ENCODE data around the gene SLFN14. TPM values are rescaled to one million over a fixed set of nuclear protein-coding genes. Genes with fewer than 3 reads are reported as not detected.

The SLFN14 gene
- total RNA-seq, 1 experiment from 2014 or later: not detected

- H3K27ac ChIP-seq (ENCODE audit: low read length): no peak overlapping the region
- no peaks in the 10 kb centered on the region for H3K4me1 ChIP-seq (ENCODE audit: control insufficient read depth, insufficient read depth, low read length)
- no peak overlapping the region for H3K4me3 ChIP-seq (ENCODE audit: low read depth in 2 of 2, low read length in 2 of 2)
- no peaks in the 10 kb centered on the region for H3K36me3 ChIP-seq (ENCODE audit: control insufficient read depth, insufficient read depth, low read length)
- BruUV-seq (replicated peaks): no TSS peak
- ChIA-PET POLR2A (no interaction called here), CTCF (no interaction called here)
- H3K27me3 ChIP-seq (ENCODE audit: control insufficient read depth, insufficient read depth, low read length): peaks cover 4% of the 10 kb centered on the region; the same call in 1 of the 2 replicates
- DNase-seq (ENCODE audit: low read depth, low spot score) (no peak), ATAC-seq (no peak)
- in situ Hi-C loops (cut with HindIII; ENCODE audit: low pct_unique_long_range_greater_than_20kb, low sequenced_read_pairs): loop anchor here (25.0 kb wide), 2 partner anchors 232 to 357 kb away; partner anchors contain the start of gene SLC35G3
- no peaks in the 10 kb centered on the region for H3K9me3 ChIP-seq (ENCODE audit: control insufficient read depth, insufficient read depth, low read depth, low read length)
- TF ChIP-seq CTCF (IDR thresholded peaks at IDR 0.05) (no peak), POLR2AphosphoS5 (IDR thresholded peaks at IDR 0.05; ENCODE audit: low read depth, low read length) (no peak), SIN3A (IDR thresholded peaks at IDR 0.05; ENCODE audit: borderline replicate concordance, insufficient read depth, low read depth, low read length) (no peak), REST (IDR thresholded peaks at IDR 0.05; ENCODE audit: insufficient read depth in 1 of 2, low read depth in 2 of 2, low read length in 1 of 2) (no peak), TCF7L2 (IDR thresholded peaks at IDR 0.05; ENCODE audit: low read depth, low read length) (no peak)
- intact Hi-C loops (cut with micrococcal nuclease; ENCODE audit: unreplicated experiment): no loop called here
Observed at GRCh38 chr17:35543856-35544255, 16.8 kb downstream of the SLFN14 start.

DNA sequence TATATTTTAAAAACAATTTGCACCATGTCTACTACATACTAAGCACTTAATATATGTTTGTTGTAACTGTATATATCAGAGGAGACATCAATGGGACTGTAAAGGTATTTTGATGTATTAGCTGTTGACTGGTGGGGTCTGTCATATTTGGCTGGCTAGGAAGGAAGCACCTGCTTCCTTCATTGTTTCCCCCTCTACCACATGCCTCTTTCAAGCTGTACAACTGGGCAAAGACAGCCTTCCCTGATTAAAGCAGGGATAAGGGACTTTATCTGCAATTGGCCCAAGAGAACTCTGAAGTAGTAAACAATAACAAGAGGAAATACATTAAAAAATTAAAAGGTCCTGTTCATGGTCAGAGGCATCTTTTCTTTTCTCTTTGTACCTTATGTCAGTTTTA is 17.6 kb downstream of the SLFN14 start:
- no TSS peak for BruUV-seq (replicated peaks)
- CTCF ChIA-PET: no interaction called here
- intact Hi-C loops (cut with micrococcal nuclease; ENCODE audit: unreplicated experiment): no loop called here

More for the DNA sequence above, 17.6 kb downstream of the SLFN14 start:
- no peak overlapping the region for H3K27ac ChIP-seq (ENCODE audit: low read length)
- in situ Hi-C loops (cut with HindIII; ENCODE audit: low pct_unique_long_range_greater_than_20kb, low sequenced_read_pairs): loop anchor here (25.0 kb wide), 2 partner anchors 231 to 356 kb away; partner anchors contain the start of gene SLC35G3
- H3K4me1 ChIP-seq (ENCODE audit: control insufficient read depth, insufficient read depth, low read length): no peaks in the 10 kb centered on the region
- TF ChIP-seq POLR2AphosphoS5 (IDR thresholded peaks at IDR 0.05; ENCODE audit: low read depth, low read length): no peak
- TF ChIP-seq SIN3A (IDR thresholded peaks at IDR 0.05; ENCODE audit: borderline replicate concordance, insufficient read depth, low read depth, low read length): no peak
- TF ChIP-seq REST (IDR thresholded peaks at IDR 0.05; ENCODE audit: insufficient read depth in 1 of 2, low read depth in 2 of 2, low read length in 1 of 2): no peak
- no peak for TF ChIP-seq CTCF (IDR thresholded peaks at IDR 0.05)
- TF ChIP-seq TCF7L2 (IDR thresholded peaks at IDR 0.05; ENCODE audit: low read depth, low read length): no peak
- ATAC-seq (no peak), DNase-seq (ENCODE audit: low read depth, low spot score) (no peak)
- POLR2A ChIA-PET: no interaction called here
- no peaks in the 10 kb centered on the region for H3K36me3 ChIP-seq (ENCODE audit: control insufficient read depth, insufficient read depth, low read length)
- H3K4me3 ChIP-seq (ENCODE audit: low read depth in 2 of 2, low read length in 2 of 2): no peak overlapping the region
- H3K27me3 ChIP-seq (ENCODE audit: control insufficient read depth, insufficient read depth, low read length): no peaks in the 10 kb centered on the region; the same call in 1 of the 2 replicates
- no peaks in the 10 kb centered on the region for H3K9me3 ChIP-seq (ENCODE audit: control insufficient read depth, insufficient read depth, low read depth, low read length)

All from Panc1 (cell line).